ENCODE results near the gene GNAO1.
A peak's percentile ranks its signal among the peaks of the same experiment; 100 is the strongest.

GNAO1 gene

GRCh38 chr16:56399047-56399446, 207.8 kb downstream of the GNAO1 start:
- TF ChIP-seq CTCF (IDR thresholded peaks at IDR 0.05; ENCODE audit: low read depth, low read length, missing control alignments): no peak
- no peak overlapping the region for H3K4me3 ChIP-seq (ENCODE audit: low read depth, low read length)

GRCh38 chr16:56399486-56399885, 208.2 kb downstream of the GNAO1 start:
- TF ChIP-seq CTCF (IDR thresholded peaks at IDR 0.05; ENCODE audit: low read depth, low read length, missing control alignments): no peak
- no peak for DNase-seq (ENCODE audit: low read depth)
- H3K4me3 ChIP-seq (ENCODE audit: low read depth, low read length): no peak overlapping the region

More at GRCh38 chr16:56399047-56399446, 207.8 kb downstream of the GNAO1 start:
- no peak for DNase-seq (ENCODE audit: low read depth)

DNA sequence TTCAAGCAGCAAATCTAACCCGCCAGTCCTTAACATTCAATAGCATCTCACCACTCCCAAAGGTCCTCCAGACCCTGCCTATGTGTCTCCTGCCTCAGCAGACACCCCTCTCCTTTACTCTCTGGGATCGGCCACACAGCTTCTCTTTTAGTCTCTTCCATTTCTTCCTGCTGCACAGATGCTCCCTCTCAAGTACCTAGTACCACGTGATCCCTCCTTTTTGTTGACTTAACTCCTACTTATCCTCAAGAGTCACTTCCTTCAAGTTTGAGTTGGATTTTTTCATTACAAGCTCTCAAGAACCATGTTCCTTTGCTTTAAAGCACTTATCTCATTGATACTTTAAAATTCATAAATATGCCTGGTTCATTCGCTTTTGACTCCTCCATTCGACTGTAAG, 209.2 kb downstream of the GNAO1 start:
- no peak for DNase-seq (ENCODE audit: low read depth)
- TF ChIP-seq CTCF (IDR thresholded peaks at IDR 0.05; ENCODE audit: low read depth, low read length, missing control alignments): no peak
- no peak overlapping the region for H3K4me3 ChIP-seq (ENCODE audit: low read depth, low read length)

GRCh38 chr16:56401482-56401881, 210.2 kb downstream of the GNAO1 start:
- no peak overlapping the region for H3K4me3 ChIP-seq (ENCODE audit: low read depth, low read length)
- no peak for DNase-seq (ENCODE audit: low read depth)
- peak; percentile 64 for TF ChIP-seq CTCF (IDR thresholded peaks at IDR 0.05; ENCODE audit: low read depth, low read length, missing control alignments)

GRCh38 chr16:56405977-56406672, 214.8 kb downstream of the GNAO1 start:
- DNase-seq (ENCODE audit: low read depth): no peak
- no peak for TF ChIP-seq CTCF (IDR thresholded peaks at IDR 0.05; ENCODE audit: low read depth, low read length, missing control alignments)
- H3K4me3 ChIP-seq (ENCODE audit: low read depth, low read length): no peak overlapping the region

Measured in GM12864 (cell line).